SW480 (cell line): Measurements from ENCODE around the gene CFAP97.
"Not testable (repeated sequence)": the region's sequence is repeated elsewhere in the genome, so short reads cannot be mapped to it uniquely, and the experiment has no call there.

Experiments used
- DNase-seq: peaks from one replicate; pipeline ENCODE4 v3.0.0-alpha.2; 2016; ENCODE audit warnings: low spot score

Gene CFAP97

GRCh38 chr4:185142912-185143600 lies 60.7 kb downstream of the CFAP97 start, which contains the start of gene SLC25A4:
SLC25A4 (plus strand) TSS chr4:185143266; CDS start chr4:185143373, 107 bp downstream.
- DNase-seq: peak; percentile 70

- peak; percentile 17 for DNase-seq
Measured at GRCh38 chr4:185142564-185142911, 61.3 kb downstream of the CFAP97 start.

GRCh38 chr4:185141777-185142176 lies 62.0 kb downstream of the CFAP97 start:
- no peak for DNase-seq

GRCh38 chr4:185139736-185140135 lies 64.1 kb downstream of the CFAP97 start:
- no peak for DNase-seq

GRCh38 chr4:185138161-185138560 lies 65.6 kb downstream of the CFAP97 start:
- DNase-seq: no peak

GRCh38 chr4:185137233-185137925 lies 66.4 kb downstream of the CFAP97 start:
- no peak for DNase-seq

- DNase-seq: peak; percentile 41
Measured at GRCh38 chr4:185134307-185134869, 69.4 kb downstream of the CFAP97 start.

GRCh38 chr4:185128272-185129119 lies 75.3 kb downstream of the CFAP97 start:
- peak; percentile 23 for DNase-seq

GRCh38 chr4:185127021-185127925 lies 76.5 kb downstream of the CFAP97 start:
- no peak for DNase-seq

- no peak for DNase-seq
Measured at GRCh38 chr4:185124006-185124405, 79.8 kb downstream of the CFAP97 start.

GRCh38 chr4:185122681-185123345 lies 81.0 kb downstream of the CFAP97 start:
- peak; percentile 10 for DNase-seq

GRCh38 chr4:185120631-185120946 lies 83.2 kb downstream of the CFAP97 start:
- no peak for DNase-seq

GRCh38 chr4:185119927-185120630 lies 83.7 kb downstream of the CFAP97 start:
- no peak for DNase-seq

- DNase-seq: not testable (repeated sequence)
Measured at GRCh38 chr4:185119467-185119866, 84.3 kb downstream of the CFAP97 start.

GRCh38 chr4:185118876-185119275 lies 84.9 kb downstream of the CFAP97 start:
- DNase-seq: no peak

- DNase-seq: no peak
Measured at GRCh38 chr4:185117300-185117934, 86.4 kb downstream of the CFAP97 start.

GRCh38 chr4:185115827-185116232 lies 88.0 kb downstream of the CFAP97 start:
- DNase-seq: no peak

- no peak for DNase-seq
Measured at GRCh38 chr4:185113340-185113739, 90.5 kb downstream of the CFAP97 start.

GRCh38 chr4:185112104-185112503 lies 91.7 kb downstream of the CFAP97 start:
- peak; percentile 90 for DNase-seq

GRCh38 chr4:185110375-185110823 lies 93.4 kb downstream of the CFAP97 start:
- no peak for DNase-seq
